Endodermal cell (in vitro differentiated cells): Measurements from ENCODE around the gene GREB1. TPM values are rescaled to one million over a fixed set of nuclear protein-coding genes. Genes with fewer than 3 reads are reported as not detected.

Experiments used
- DNase-seq: peaks from one replicate; pipeline ENCODE4 v3.0.0-alpha.2; 2017
- H3K27ac ChIP-seq: 2 replicates; pipeline ENCODE4 v1.5.1; 2013; ENCODE audit warnings: mild to moderate bottlenecking, low read depth, low read length, moderate library complexity
- H3K27me3 ChIP-seq: 2 replicates; pipeline ENCODE4 v1.6.1; 2013; ENCODE audit warnings: mild to moderate bottlenecking, low read length, moderate library complexity; ENCODE audit not compliant: insufficient read depth, control insufficient read depth, poor library complexity, severe bottlenecking
- H3K36me3 ChIP-seq: 2 replicates; pipeline ENCODE4 v1.7.0; 2013; ENCODE audit warnings: mild to moderate bottlenecking, low read length, moderate library complexity; ENCODE audit not compliant: control insufficient read depth, insufficient read depth
- H3K4me1 ChIP-seq: one replicate; pipeline ENCODE4 v1.7.0; 2013; ENCODE audit warnings: low read length; ENCODE audit not compliant: control insufficient read depth, insufficient read depth
- H3K4me3 ChIP-seq: 2 replicates; pipeline ENCODE4 v1.5.1; 2013; ENCODE audit warnings: mild to moderate bottlenecking, low read length, moderate library complexity
- H3K9ac ChIP-seq: 2 replicates; pipeline ENCODE4 v1.6.1; 2013; ENCODE audit warnings: mild to moderate bottlenecking, low read length, moderate library complexity; ENCODE audit not compliant: poor library complexity, severe bottlenecking; ENCODE audit errors: extremely low read depth
- H3K9me3 ChIP-seq: 2 replicates; pipeline ENCODE4 v1.6.1; 2013; ENCODE audit warnings: mild to moderate bottlenecking, low read length, moderate library complexity; ENCODE audit not compliant: control insufficient read depth
- H3K27ac Mint-ChIP-seq: 2 replicates; pipeline ENCODE4 v1.8.0; 2020; ENCODE audit warnings: mixed read lengths
- H3K27me3 Mint-ChIP-seq: 2 replicates; pipeline ENCODE4 v1.8.0; 2021; ENCODE audit warnings: mild to moderate bottlenecking, mixed read lengths; ENCODE audit not compliant: insufficient read depth
- H3K36me3 Mint-ChIP-seq: 2 replicates; pipeline ENCODE4 v1.8.0; 2020; ENCODE audit warnings: low read depth, mixed read lengths
- H3K4me1 Mint-ChIP-seq: 2 replicates; pipeline ENCODE4 v1.8.0; 2020; ENCODE audit warnings: mixed read lengths
- H3K4me3 Mint-ChIP-seq: 2 replicates; pipeline ENCODE4 v1.8.0; 2020; ENCODE audit warnings: mild to moderate bottlenecking, moderate library complexity, mixed read lengths
- H3K9me3 Mint-ChIP-seq: 2 replicates; pipeline ENCODE4 v1.8.0; 2020; ENCODE audit warnings: mild to moderate bottlenecking, mixed read lengths
- CTCF ChIP-seq: fragments of 200-600 bp; sonication (generic); conservative IDR thresholded peaks from 2 replicates; pipeline ENCODE4 v1.5.0; 2021; ENCODE audit warnings: antibody characterized with exemption, mild to moderate bottlenecking
- WGBS, 2 experiments: methylation state at CpG; one replicate each; pipeline versions ENCODE4 v1.1.5 to v1.1.7; 2013; ENCODE audit warnings: missing lambda C conversion rate in 2 of 2, mixed read lengths in 1 of 2; ENCODE audit not compliant: insufficient coverage in 1 of 2, insufficient read length in 1 of 2; 5-methylcytosine and 5-hydroxymethylcytosine counted together
- total RNA-seq, 2 donors: library from RNA; stranded (reverse); fragmentation: NEBNext Ultra II Directional in 1 of 2; extraction: Animal tissue kit (Norgen Biotek cat#: 25700) in 1 of 2; gene quantifications; 2 replicates in 1 of 2; 3 replicates in 1 of 2; pipeline ENCODE4 v1.2.1, GENCODE V29; 2021

Gene GREB1
- total RNA-seq, 2 donors from 2014 or later: 86.4 to 106 TPM

DNA sequence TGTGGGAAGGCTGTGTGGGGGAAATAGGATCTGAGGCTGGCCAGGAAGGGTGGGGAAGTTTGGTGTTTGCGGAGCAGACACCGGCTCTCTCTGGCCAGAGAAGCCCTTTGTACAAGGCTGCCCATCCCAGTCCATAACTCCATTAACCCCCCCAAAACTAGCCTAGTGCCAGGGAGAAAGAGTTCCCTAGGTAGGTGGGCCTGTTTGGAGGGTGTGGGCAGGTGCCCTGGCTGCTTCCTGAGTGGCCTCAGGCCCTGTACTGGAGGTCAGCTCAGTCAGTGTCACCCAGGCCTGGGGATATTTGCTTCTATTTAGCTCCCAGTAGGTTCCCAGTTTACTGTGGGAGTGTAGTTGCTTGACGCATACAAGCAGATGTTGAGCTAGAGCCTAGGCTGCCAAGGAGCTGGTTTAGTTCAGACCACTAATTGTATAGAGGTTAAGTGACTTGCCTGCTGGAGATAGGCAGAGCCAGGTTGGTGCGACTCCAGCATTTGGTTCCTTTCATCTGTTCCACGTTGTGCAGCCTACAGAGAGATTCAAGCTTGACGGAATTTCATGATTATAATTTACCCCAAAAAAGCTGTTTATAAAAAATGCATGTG, 2.9 kb upstream of the GREB1 start:
- Histone ChIP-seq H3K36me3 (peaks cover 32% of the 10 kb centered on the region), H3K4me3 (no peak overlapping the region), H3K27me3 (no peaks in the 10 kb centered on the region), H3K9me3 (peaks cover 9% of the 10 kb centered on the region), H3K9ac (no peak overlapping the region), H3K4me1 (peaks cover 15% of the 10 kb centered on the region), H3K27ac (no peak overlapping the region)
- H3K36me3 Mint-ChIP-seq: peaks cover 15% of the 10 kb centered on the region
- WGBS, 2 experiments: 92 to 95% methylated on average over 4 of the region's 6 CpGs
- no peak overlapping the region for H3K4me3 Mint-ChIP-seq
- DNase-seq: peak; percentile 39
- H3K9me3 Mint-ChIP-seq: peaks cover 6% of the 10 kb centered on the region
- H3K27me3 Mint-ChIP-seq: no peaks in the 10 kb centered on the region
- no peak overlapping the region for H3K27ac Mint-ChIP-seq
- peaks cover 49% of the 10 kb centered on the region for H3K4me1 Mint-ChIP-seq
- no peak for TF ChIP-seq CTCF

DNA sequence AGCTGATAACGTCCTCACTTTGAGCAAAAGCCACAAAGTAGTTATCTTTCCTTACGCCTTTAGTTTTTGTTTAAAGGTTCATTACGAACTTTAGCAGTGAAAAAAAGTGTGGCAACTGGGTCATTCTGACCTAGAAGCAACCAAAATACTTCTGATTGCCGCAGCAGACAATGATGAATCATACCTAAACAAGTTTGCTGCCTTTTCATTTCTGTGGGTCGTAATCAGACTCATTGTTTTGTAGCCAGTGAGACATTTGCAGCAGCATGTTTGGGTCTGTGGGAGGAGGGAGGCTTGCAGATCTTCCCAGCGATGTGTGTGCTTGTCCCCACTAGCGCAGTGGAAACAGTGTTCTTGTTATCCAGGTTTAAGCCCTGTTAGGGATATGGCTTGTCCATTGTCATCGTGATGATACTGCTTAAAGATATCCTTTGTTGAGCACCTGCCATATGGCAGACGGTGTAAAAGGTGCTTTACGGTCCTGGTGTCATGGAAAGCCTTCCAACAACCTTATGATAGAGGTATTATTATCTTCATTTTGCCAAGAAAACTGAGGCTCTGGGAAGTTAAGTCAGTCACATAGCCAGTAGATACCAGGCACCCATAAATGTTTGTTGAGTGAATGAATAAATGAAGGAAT, 1.3 kb upstream of the GREB1 start:
- Mint-ChIP-seq H3K27me3 (no peaks in the 10 kb centered on the region), H3K36me3 (peaks cover 2% of the 10 kb centered on the region), H3K27ac (peak overlapping the region; percentile 42), H3K4me1 (peaks cover 53% of the 10 kb centered on the region), H3K9me3 (peaks cover under 1% of the 10 kb centered on the region), H3K4me3 (peak overlapping the region; percentile 1)
- no peak for TF ChIP-seq CTCF
- Histone ChIP-seq H3K4me1 (peaks cover 15% of the 10 kb centered on the region), H3K4me3 (peak overlapping the region; percentile 8), H3K9ac (no peak overlapping the region), H3K27me3 (no peaks in the 10 kb centered on the region), H3K27ac (no peak overlapping the region), H3K9me3 (no peaks in the 10 kb centered on the region), H3K36me3 (peaks cover 34% of the 10 kb centered on the region)
- WGBS, 2 experiments: 81 to 86% methylated on average over 8 to 10 of the region's 10 CpGs
- DNase-seq: peak; percentile 37

GRCh38 chr2:11534071-11534745, 363 bp downstream of the GREB1 start:
- Histone ChIP-seq H3K36me3 (peaks cover 28% of the 10 kb centered on the region), H3K9ac (no peak overlapping the region), H3K27ac (no peak overlapping the region), H3K4me3 (peak overlapping the region; percentile 27), H3K27me3 (no peaks in the 10 kb centered on the region), H3K4me1 (peaks cover 15% of the 10 kb centered on the region), H3K9me3 (no peaks in the 10 kb centered on the region)
- Mint-ChIP-seq H3K9me3 (no peaks in the 10 kb centered on the region), H3K4me3 (no peak overlapping the region), H3K27me3 (no peaks in the 10 kb centered on the region), H3K27ac (peak overlapping the region; percentile 6), H3K4me1 (peaks cover 57% of the 10 kb centered on the region), H3K36me3 (no peaks in the 10 kb centered on the region)
- peak; percentile 32 for DNase-seq
- 93 to 94% methylated on average over 5 to 7 of the region's 7 CpGs for WGBS, 2 experiments
- TF ChIP-seq CTCF: no peak
